ENCODE results near the gene FAM163A.

FAM163A gene

DNA sequence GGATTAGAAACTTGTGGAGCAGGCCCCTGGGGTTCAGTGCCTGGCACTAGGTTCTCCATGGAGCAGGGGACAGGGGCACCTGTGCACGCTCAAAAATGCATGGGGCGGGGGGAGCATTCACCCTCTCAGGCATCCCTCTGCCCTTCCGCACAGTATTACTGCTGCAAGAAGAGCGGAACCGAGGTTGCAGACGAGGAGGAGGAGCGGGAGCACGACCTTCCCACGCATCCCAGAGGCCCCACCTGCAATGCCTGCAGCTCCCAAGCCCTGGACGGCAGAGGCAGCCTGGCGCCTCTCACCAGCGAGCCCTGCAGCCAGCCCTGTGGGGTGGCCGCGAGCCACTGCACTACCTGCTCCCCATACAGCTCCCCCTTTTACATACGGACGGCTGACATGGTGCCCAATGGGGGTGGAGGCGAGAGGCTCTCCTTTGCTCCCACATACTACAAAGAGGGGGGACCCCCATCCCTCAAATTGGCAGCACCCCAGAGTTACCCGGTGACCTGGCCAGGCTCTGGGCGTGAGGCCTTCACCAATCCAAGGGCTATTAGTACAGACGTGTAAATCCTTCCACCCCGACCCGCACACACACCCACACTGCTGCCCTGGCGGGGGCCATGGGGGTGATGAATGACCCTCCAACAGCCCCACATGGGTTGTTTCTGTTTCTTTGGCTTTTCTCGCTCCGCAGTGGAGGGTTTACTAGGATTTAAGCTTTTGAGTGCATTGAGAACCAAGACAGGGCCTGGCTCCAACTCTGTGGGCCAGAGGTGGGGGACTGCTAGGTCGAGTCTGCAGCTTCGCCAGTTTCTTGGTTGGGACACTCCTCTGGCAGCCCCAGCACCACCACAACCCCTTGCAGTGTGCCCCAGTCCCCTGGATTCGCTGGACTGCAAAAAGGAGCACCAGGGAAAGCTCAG lies 70.8 kb downstream of the FAM163A start:
- in situ Hi-C loops (cut with MboI; ENCODE audit: low sequenced_read_pairs) = no loop called here

DNA sequence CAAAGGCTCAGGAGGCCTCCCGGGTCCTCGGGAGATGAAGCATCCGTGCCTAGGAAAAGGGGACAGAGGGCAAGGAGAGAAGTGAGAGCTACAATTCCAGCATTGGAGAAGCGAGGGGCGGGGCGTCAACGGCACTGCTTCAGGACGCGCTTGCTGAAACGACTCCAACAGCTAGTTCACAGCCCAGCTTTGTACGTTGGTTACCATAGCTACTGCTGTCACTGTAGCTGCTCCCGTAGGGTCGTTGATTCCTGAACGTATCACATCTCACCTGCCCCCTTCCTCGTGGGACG lies 71.4 kb downstream of the FAM163A start:
- in situ Hi-C loops (cut with MboI; ENCODE audit: low sequenced_read_pairs) = no loop called here

DNA sequence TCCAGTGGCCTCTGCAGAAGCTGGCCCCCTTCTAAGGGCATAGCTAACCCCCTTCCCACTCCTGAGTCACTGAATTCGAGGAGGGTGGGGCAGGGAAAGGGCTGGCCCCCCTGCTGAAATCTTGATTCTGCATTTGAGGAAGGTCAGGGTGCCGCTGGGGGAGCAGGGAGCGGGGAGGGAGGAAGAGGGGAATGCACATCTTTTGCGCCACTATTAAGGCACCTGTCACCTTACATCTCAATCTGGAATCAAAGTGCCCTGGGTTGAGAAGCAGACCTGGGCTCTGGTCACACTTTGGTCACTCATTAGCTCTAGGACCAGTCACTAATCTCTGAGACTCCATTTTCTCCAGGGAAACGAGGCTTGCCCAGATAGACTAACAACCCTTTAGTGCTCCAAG lies 72.5 kb downstream of the FAM163A start:
- in situ Hi-C loops (cut with MboI; ENCODE audit: low sequenced_read_pairs) = no loop called here

DNA sequence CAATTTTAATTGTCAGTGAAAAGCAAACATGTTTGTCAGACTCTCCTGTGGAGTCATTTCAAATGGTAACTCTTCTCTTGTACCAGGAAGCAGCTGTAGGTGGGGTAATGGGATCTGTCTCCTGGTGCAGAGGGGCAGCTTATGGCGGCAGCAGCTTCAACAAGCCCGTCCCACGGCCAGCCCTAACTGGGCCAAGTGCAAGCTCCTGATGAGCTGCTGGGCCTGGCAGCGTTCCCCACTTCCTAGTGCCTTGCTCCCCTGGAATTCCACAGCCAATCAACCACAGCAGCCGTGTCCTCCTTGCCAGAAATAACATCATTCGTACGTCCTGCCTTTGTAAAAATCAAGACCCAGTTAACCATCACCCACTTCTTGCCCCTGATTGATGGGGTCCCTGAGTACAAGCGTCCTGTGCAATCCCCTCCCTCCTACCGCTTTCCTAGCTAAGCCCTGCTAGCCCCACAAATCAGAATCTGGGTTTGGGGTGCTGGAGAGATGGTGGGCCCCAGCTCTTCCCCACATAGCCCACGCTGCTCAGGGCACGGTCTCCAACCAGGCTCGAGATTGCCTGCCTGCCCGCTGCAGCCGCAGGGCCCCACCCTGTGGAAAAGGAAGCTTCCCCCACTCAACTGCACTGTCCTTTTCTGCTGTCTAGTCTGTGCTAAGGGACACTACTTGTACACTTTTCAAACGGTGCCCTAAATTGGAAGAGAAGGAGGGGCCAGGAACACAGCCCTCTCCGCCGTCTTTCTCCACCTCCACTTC lies 73.3 kb downstream of the FAM163A start:
- in situ Hi-C loops (cut with MboI; ENCODE audit: low sequenced_read_pairs) = no loop called here

DNA sequence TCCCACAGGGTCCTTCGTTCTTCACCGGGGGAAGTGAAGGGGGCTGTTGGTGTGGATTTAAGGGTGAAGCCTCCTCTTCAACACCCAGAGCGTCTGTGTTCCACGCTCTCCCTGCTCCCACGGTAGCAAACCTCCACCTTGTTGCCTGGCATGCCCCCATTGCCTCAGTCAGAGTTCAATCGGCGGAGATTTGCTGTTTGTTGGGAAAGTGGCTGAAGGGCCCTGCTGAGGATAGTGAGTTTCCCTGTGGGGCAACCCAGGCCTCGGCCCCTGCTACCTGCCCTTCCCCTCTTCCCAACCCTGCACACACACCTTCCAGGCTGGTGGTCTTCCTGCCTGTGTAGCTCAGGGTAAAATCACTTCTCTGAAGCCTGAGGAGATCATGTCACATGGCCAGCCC lies 74.0 kb downstream of the FAM163A start:
- in situ Hi-C loops (cut with MboI; ENCODE audit: low sequenced_read_pairs) = no loop called here

DNA sequence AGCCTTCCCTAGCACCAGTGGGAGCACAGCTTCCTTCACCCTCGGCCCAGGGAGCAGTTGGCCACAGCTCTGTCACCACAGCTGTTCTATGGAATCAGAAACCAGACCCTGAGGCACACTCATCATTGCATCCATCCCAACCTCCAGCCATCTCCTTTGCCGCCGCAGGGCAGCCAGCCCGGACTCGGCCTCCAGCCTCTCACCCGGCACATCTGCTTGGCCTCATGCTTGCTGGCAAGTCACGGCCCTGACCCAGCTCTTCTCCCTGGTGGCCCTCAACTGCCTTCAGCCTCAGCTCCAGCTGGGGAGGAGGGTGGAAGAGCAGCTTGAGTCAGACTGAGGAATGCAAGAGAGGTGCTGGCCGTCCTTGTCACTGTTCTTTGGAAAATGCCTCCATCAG lies 74.7 kb downstream of the FAM163A start:
- in situ Hi-C loops (cut with MboI; ENCODE audit: low sequenced_read_pairs) = no loop called here

DNA sequence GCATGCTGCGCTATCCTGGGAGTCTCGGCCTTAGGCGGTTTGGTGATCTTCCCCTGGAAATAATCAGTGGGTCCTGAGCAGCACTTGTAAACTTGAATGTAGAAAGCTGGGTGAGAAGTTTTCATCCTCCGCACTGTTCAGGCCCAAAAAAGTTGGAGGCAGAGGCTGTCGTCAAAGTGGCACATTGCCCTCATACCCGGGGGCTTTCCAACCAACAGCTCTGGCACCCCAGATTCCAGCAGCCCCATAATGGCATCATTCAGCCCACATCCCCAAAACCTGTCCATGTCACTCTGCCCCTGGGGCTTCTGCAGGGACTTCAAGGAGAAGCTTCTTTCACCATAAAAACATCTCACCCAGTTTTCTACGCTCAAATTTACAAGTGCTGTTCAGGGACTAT lies 75.2 kb downstream of the FAM163A start:
- in situ Hi-C loops (cut with MboI; ENCODE audit: low sequenced_read_pairs) = no loop called here

DNA sequence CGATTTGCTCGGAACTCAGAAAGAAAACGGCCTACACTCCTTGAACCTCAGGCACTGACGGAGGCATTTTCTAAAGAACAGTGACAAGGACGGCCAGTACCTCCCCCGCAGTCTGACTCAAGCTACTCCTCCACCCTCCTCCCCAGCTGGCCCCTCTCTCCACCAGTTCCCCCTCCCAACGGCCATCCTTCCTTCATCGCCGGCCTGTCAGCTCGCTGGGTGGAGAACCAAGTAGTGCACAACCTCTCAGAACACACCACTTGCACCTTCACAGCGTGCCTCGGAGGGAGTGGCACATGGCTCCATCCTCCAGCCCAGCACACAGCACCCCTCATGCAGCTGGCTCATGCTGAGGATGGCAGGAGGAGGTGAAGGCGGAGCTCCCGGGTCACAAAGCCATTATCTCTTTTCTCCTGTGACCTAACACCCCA lies 75.7 kb downstream of the FAM163A start:
- in situ Hi-C loops (cut with MboI; ENCODE audit: low sequenced_read_pairs) = no loop called here

DNA sequence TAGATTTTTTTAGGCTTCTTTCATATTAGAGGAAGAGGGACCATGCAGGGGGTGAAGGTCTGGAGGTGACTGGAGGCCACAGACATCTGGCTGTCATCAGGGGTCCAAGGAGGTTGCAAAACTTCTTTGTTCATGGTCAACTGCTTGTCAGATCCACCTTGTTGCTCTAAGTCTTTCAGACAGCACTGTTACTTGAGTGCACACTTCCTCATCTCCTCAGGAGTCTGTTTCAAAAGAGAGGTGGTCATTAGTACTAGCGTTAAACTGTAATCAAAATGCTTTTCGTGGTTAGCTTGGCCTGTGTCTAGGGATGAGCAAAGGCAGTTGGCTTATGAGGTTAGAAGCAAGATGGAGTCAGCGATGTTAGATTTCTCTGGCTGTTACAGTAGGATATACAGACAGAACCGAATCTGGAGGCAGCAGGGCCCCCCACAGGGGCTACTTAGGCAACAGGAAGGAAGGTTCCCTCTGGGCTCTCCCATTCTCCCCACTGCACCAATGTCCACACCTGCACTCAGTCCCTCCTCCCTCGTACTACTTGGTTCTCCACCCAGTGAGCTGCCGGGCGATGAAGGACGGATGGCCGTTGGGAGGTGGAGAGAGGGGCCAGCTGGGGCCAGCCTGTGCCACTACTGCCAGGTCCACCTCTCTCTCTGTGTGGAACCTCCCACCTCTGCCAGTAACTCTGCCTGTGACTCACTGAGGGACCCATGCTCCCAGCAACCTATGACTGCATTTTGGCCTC lies 77.3 kb downstream of the FAM163A start:
- in situ Hi-C loops (cut with MboI; ENCODE audit: low sequenced_read_pairs) = no loop called here

DNA sequence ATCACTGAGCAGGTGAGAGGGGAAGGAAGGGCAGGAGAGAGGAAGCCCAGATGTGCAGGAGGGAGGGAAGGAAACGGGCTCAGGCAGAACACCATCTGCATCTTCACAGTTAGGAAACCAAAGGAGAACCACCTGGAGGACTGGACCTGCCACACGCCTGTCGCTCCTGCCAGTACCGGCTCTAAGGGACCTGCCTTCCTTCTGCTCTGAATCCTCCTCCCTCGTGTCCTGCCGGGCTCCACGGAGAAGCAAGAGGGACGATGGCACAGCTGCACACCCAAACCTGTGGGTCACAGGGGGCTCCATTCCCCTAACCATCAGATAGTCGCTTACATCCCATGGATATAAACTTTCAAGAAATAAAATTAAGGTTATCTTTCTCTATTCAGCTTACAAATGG lies 78.4 kb downstream of the FAM163A start:
- in situ Hi-C loops (cut with MboI; ENCODE audit: low sequenced_read_pairs) = no loop called here

DNA sequence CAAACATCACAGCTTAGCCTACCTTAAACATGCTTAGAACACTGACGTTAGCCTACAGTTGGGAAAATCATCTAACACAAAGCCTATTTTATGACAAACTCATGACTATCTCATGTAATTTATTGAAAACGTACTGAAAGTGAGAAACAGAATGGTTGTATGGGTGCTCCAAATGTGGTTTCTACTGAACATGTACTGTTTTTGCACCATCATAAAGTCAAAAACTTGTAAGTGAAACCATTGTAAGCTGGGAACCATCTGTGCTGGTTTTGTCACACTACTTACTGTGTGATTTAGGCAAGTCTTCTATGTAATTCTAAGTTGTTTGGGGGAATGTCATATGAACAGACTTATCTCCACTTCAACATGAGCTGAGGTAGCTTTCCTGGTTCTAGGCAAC lies 79.0 kb downstream of the FAM163A start:
- in situ Hi-C loops (cut with MboI; ENCODE audit: low sequenced_read_pairs) = no loop called here

DNA sequence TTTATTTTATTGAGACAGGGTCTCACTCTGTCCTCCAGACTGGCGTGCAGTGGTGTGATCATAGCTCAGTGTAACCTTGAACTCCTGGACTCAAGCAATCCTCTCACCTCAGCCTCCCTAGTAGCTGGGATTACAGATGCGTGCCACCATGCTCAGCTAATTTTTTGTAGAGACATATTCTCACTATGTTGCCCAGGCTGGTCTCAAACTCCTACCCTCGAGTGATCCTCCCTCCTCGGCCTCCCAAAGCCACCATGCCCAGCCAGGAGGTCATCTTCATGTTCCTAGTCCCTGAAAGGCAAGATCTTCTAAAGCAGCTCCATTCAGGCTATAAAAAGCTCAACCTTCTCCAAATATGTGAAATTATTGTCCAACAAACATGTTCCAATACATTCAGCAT lies 80.6 kb downstream of the FAM163A start:
- in situ Hi-C loops (cut with MboI; ENCODE audit: low sequenced_read_pairs) = no loop called here

DNA sequence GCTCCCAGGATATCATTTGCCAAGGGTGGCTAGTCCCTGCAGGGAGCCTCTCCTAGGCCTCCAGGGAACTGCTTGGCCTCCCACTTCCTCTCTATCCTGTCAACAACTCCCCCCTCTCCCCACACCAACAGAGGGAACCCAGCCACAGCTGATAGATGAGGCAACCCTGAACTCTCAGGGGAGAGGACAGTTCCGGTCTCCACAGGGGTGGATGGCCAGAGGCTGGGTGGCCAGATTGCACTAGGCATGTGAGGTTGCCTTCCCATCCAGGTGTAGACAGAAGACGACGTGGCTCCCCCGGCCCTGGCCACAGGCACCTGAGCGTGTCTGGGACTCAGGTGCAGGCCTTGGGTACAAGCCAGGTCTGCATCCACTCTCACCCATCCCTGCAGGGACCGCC lies 81.2 kb downstream of the FAM163A start:
- in situ Hi-C loops (cut with MboI; ENCODE audit: low sequenced_read_pairs) = no loop called here

DNA sequence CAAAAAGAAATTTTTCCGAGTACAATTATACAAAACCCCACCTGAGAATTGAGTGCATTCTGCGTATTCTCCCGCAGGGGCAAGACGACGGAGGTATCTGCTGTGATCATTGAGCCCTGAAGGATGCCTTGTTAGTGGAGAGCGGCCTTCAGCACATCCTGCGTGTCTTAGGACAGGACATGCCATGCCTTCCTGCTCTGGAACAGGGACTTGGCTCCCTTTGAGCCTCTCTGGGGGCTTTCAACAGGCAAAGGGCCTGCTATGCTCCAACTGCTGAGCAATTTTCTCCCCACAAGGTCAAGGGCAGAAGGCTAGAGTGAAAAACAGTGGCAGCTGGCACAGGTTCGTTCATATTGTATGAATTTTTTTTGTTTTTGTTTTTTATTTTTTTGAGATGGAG lies 82.1 kb downstream of the FAM163A start:
- in situ Hi-C loops (cut with MboI; ENCODE audit: low sequenced_read_pairs) = no loop called here

DNA sequence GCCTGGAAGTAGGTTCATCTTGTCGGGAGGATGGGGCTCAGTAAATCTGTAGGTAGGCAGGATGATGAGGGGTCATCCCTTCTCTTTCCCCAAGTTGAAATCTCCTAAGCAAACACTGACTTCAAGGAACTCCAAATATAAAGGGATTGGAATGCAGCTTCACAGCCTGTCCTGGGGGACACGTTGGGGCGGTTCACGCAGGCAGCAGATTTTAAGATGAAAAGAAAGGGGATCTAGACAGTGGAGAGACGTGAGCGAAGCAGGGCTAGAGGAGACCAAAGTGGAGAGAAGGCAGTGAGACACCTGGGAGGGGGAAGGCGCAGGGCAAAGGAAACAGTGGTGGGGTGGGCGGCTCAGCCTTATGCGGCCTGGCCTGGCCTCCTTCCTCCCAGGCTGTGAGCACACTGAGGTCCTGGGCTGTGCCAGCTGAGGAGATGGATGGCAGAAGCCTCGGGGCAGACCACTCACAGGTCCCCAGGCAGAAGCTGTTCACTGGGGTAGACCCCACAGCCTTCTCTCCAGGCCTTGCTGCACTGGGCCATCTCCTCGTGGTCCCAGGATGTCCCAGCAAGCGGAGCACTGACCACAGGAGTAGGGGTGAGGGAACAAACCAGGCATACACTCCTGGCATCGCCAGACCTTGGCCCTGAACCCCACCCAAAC lies 82.8 kb downstream of the FAM163A start:
- in situ Hi-C loops (cut with MboI; ENCODE audit: low sequenced_read_pairs) = no loop called here

DNA sequence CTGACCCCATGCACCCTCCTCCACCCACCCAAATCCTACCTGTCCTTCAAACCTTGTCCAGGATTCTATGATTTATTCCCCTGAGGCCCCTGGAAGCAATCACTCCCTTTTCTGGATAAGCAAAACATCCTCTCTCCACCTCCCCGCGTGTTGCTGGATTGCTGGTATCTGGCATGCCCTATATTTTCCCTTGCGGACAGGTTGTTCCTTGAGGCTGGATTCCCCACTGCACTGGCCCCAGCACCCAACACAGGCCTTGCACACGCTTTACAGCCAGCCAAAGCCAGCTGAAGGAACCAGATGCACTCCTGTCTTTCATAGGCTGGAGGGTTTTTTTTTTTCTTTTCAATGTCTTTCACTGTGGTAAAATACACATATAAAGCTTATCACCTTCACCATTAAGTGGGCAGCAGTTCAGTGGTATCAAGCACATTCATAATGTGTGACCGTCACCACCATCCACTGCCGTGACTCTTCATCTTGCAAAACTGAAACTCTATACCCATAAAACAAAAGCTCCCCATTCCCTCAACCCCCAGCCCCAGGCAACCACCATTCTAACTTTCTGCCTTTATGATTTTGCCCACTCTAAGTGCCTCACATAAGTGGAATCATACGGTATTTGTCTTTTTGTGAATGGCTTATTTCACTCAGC lies 83.7 kb downstream of the FAM163A start:
- in situ Hi-C loops (cut with MboI; ENCODE audit: low sequenced_read_pairs) = no loop called here

DNA sequence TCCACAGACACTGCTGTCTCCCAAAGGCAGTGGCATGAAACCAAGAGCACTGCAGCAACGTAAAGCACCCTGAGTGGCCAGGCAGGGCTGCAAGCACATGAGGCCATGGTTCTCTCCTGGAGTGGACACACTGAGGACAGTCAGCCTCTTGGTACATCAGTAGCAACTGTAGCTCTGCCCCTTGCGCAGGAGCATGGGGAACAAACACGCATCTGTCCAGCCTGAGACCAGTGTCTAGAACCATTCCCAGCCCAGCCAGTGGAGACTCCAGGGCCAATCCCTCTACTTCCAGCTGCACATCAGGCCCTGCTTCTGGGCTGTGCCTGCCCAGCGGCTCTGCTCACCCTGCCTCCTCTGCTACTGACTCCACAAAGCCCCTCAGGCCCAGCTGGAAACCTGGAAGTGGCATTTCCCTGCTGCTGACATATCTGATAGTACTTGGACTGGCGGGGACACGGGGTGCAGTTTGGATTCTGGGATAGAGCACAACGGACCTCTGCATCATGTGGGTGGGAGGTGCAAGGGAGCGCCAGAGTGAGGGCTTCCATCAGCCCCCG lies 85.5 kb downstream of the FAM163A start:
- in situ Hi-C loops (cut with MboI; ENCODE audit: low sequenced_read_pairs) = no loop called here

DNA sequence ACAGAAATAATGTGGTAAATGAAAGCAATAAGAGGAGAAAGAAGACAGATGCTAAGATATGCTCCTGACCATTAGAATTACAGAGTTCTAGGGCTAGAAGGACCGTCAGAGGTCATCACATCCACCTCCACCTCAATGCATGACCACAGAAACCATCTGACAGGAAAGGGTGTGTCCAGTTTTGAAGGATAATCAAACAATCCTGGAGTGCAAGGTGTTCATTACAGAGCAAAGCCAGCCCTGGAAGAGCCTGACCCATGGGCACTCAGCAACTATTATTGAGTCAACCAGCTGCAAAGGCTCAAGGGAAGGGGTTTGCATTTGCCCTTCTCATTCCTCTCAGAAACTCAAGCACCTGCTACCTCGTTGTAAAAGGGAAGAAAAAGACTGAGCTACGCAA lies 88.1 kb downstream of the FAM163A start:
- in situ Hi-C loops (cut with MboI; ENCODE audit: low sequenced_read_pairs) = no loop called here

DNA sequence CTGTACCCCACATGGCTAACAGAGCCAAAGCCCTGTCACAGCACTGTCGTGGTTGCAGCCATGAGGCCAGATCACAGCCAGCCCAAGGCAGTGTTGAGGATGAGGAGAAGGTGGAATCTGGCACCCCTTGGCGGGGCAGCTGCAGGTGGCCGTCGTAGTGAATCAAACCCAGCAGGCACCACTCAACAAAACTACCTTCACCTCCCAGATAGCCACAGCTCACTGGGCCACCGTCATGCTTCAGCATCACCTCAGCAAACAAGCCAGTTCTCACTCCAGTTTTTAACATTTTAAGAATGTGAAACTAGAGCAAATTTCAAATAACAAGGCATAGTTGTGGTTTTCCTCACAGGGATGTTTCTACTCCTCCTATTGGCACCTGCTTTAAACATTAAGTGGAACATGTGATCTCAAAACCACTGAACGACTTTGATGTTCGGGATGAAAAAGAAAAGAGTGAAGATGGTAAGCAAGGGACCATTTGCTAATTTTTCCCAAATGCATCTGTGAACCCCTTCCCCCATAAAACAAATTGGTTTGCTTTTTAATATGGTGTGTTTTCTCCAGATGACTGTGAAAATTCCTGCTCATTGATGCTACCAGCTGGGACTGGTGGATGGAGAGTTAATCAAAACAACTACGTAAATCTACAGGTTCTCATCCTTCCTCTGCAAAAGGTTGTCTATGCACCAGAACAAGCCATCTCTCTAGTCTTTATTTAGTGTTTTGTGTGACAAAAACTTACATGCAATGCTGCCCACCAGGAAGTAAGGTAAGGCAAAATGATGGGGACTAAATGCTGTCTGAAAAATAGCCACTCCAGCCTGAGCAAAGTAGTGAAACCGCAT lies 89.0 kb downstream of the FAM163A start:
- in situ Hi-C loops (cut with MboI; ENCODE audit: low sequenced_read_pairs) = no loop called here
